NOMO-1 treated with dmso at 0.1 percent for 144 hours (cell line): ENCODE data around the gene USHBP1.
A peak's percentile ranks its signal among the peaks of the same experiment; 100 is the strongest.

Source experiments
- DNase-seq: peaks from one replicate; lab custom pipeline; 2025; ENCODE audit not compliant: unreplicated experiment; lab: John Stamatoyannopoulos, UW

The USHBP1 gene

GRCh38 chr19:17266026-17266425 lies 1.5 kb upstream of the USHBP1 start:
- no peak for DNase-seq

GRCh38 chr19:17263712-17264640 lies 569 bp downstream of the USHBP1 start:
- no peak for DNase-seq

- DNase-seq: no peak
These were observed 2.0 kb downstream of the USHBP1 start for GRCh38 chr19:17262557-17262956.

GRCh38 chr19:17260842-17261325 lies 3.7 kb downstream of the USHBP1 start:
- peak; percentile 81 for DNase-seq

- no peak for DNase-seq
These were observed 4.6 kb downstream of the USHBP1 start for GRCh38 chr19:17259934-17260333.

GRCh38 chr19:17259118-17259780 lies 5.3 kb downstream of the USHBP1 start:
- no peak for DNase-seq

GRCh38 chr19:17256130-17256529 lies 8.4 kb downstream of the USHBP1 start:
- no peak for DNase-seq

GRCh38 chr19:17255150-17255621 lies 9.4 kb downstream of the USHBP1 start:
- no peak for DNase-seq

GRCh38 chr19:17254636-17255035 lies 9.9 kb downstream of the USHBP1 start:
- no peak for DNase-seq

- no peak for DNase-seq
These were observed 14.5 kb downstream of the USHBP1 start for GRCh38 chr19:17249887-17250548.

GRCh38 chr19:17248011-17248776 lies 16.4 kb downstream of the USHBP1 start:
- no peak for DNase-seq

- DNase-seq: no peak
These were observed 17.7 kb downstream of the USHBP1 start for GRCh38 chr19:17246681-17247425.

GRCh38 chr19:17245535-17245984 lies 19.0 kb downstream of the USHBP1 start, which contains the start of gene NR2F6:
Gene NR2F6, minus strand, starts transcription at chr19:17245919. Its CDS starts 699 bp downstream, at chr19:17245220.
- no peak for DNase-seq

GRCh38 chr19:17244618-17245534 lies 19.7 kb downstream of the USHBP1 start:
- DNase-seq: no peak

- DNase-seq: no peak
These were observed 20.5 kb downstream of the USHBP1 start for GRCh38 chr19:17243830-17244617.

- no peak for DNase-seq
These were observed 21.2 kb downstream of the USHBP1 start for GRCh38 chr19:17243211-17243829.

GRCh38 chr19:17242431-17243208 lies 21.9 kb downstream of the USHBP1 start:
- DNase-seq: no peak
